NCI-H1092 (cell line): ENCODE results near the gene PICK1.

Experiments
- DNase-seq: peaks from one replicate; lab custom pipeline; 2025; lab: John Stamatoyannopoulos, UW

The PICK1 gene

GRCh38 chr22:38087855-38088254 is 30.7 kb downstream of the PICK1 start:
- no peak for DNase-seq

GRCh38 chr22:38088629-38089473 is 31.6 kb downstream of the PICK1 start:
- no peak for DNase-seq

- no peak for DNase-seq
Observed at GRCh38 chr22:38089474-38089851, 32.3 kb downstream of the PICK1 start.

GRCh38 chr22:38097058-38097457 is 39.9 kb downstream of the PICK1 start:
- DNase-seq, result no peak

- DNase-seq, result no peak
Observed at GRCh38 chr22:38097557-38098409, 40.6 kb downstream of the PICK1 start.

GRCh38 chr22:38098410-38099249 is 41.4 kb downstream of the PICK1 start:
- DNase-seq, result no peak

- no peak for DNase-seq
Observed at GRCh38 chr22:38103641-38104040, 46.4 kb downstream of the PICK1 start.

GRCh38 chr22:38104084-38104483 is 46.9 kb downstream of the PICK1 start:
- no peak for DNase-seq

- no peak for DNase-seq
Observed at GRCh38 chr22:38106814-38107578, 49.8 kb downstream of the PICK1 start.

GRCh38 chr22:38107692-38108515 is 50.7 kb downstream of the PICK1 start:
- DNase-seq, result no peak

- DNase-seq, result no peak
Observed at GRCh38 chr22:38108561-38109319, 51.5 kb downstream of the PICK1 start.

GRCh38 chr22:38109371-38110001 is 52.3 kb downstream of the PICK1 start:
- DNase-seq, result no peak

- DNase-seq, result no peak
Observed at GRCh38 chr22:38110008-38110862, 53.0 kb downstream of the PICK1 start, which contains the start of gene BAIAP2L2. Gene BAIAP2L2, minus strand, starts transcription at chr22:38110684. Its CDS starts 159 bp downstream, at chr22:38110525.

GRCh38 chr22:38110863-38111852 is 54.0 kb downstream of the PICK1 start:
- no peak for DNase-seq

- DNase-seq, result no peak
Observed at GRCh38 chr22:38111925-38112355, 54.7 kb downstream of the PICK1 start.

GRCh38 chr22:38112381-38112780 is 55.2 kb downstream of the PICK1 start:
- DNase-seq, result no peak
